ENCODE data around the gene PHEX. TPM values are rescaled to one million over a fixed set of nuclear protein-coding genes. Genes with fewer than 3 reads are reported as not detected.

Gene PHEX
- total RNA-seq, 1 experiment from 2014 or later = 0.27 TPM

DNA sequence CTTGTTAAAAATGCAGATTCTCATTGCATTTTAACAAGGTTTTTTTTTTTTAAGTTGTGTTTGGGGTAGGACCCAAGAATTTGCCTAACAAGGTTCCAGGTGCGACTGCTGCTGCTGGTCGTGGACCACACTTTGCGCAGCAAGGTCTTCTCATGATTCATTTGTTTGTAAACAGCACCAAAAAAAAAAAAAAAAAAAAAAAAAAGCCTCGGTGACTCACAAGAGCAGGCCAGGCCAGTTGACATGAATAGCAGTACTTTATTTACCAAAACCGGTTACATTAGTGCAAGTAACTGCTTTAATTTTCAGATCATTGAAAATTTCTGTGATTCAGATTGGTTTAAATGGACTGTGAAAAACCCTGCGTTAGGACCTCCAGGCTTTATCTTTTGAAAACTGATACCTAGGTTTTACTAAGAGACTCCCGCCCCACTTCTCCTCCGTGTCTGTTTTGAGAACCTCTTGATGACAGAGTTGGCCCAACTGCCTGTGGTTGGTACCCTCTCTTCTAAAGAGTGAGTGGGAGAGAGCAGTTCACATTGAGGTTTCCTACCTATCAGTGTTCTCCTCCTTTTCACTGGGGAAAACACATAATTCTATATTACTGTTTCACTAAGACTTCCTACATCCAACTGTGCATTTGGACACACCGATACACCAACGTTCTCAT is 86.2 kb downstream of the PHEX start:
- TF ChIP-seq POLR2A (IDR thresholded peaks at IDR 0.05; ENCODE audit: borderline replicate concordance, extremely low read depth, insufficient read depth, insufficient read length) (no peak), EGR1 (IDR thresholded peaks at IDR 0.05; ENCODE audit: low read depth) (no peak), TCF7L2 (IDR thresholded peaks at IDR 0.05; ENCODE audit: borderline replicate concordance, extremely low read depth, insufficient read depth, insufficient read length) (no peak), SP1 (IDR thresholded peaks at IDR 0.05; ENCODE audit: low read depth) (no peak), EZH2 (IDR thresholded peaks at IDR 0.05) (no peak), SIN3A (IDR thresholded peaks at IDR 0.05; ENCODE audit: low read depth) (no peak), POLR2AphosphoS5 (IDR thresholded peaks at IDR 0.05; ENCODE audit: low read depth, low read length) (no peak), ZNF274 (IDR thresholded peaks at IDR 0.05; ENCODE audit: low read depth, low read length) (no peak), CBX3 (IDR thresholded peaks at IDR 0.05; ENCODE audit: low read depth) (no peak), ELF1 (IDR thresholded peaks at IDR 0.05; ENCODE audit: borderline replicate concordance, low read depth) (no peak)
- TF ChIP-seq, protein P1, sequence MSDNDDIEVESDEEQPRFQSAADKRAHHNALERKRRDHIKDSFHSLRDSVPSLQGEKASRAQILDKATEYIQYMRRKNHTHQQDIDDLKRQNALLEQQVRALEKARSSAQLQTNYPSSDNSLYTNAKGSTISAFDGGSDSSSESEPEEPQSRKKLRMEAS (IDR thresholded peaks at IDR 0.05) = no peak
- TF ChIP-seq, protein P2, sequence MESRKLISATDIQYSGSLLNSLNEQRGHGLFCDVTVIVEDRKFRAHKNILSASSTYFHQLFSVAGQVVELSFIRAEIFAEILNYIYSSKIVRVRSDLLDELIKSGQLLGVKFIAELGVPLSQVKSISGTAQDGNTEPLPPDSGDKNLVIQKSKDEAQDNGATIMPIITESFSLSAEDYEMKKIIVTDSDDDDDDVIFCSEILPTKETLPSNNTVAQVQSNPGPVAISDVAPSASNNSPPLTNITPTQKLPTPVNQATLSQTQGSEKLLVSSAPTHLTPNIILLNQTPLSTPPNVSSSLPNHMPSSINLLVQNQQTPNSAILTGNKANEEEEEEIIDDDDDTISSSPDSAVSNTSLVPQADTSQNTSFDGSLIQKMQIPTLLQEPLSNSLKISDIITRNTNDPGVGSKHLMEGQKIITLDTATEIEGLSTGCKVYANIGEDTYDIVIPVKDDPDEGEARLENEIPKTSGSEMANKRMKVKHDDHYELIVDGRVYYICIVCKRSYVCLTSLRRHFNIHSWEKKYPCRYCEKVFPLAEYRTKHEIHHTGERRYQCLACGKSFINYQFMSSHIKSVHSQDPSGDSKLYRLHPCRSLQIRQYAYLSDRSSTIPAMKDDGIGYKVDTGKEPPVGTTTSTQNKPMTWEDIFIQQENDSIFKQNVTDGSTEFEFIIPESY (IDR thresholded peaks at IDR 0.05; ENCODE audit: extremely low read depth, insufficient replicate concordance, low read length) = no peak
- TF ChIP-seq, protein P3, sequence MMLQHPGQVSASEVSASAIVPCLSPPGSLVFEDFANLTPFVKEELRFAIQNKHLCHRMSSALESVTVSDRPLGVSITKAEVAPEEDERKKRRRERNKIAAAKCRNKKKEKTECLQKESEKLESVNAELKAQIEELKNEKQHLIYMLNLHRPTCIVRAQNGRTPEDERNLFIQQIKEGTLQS (IDR thresholded peaks at IDR 0.05) = no peak
- Histone ChIP-seq H3K79me2 (ENCODE audit: insufficient read depth, low read length) (no peaks in the 10 kb centered on the region), H3K27ac (ENCODE audit: low read depth, low read length) (no peak overlapping the region), H3K9me2 (ENCODE audit: insufficient read depth) (no peaks in the 10 kb centered on the region), H3K4me3 (replicated peaks in 1 of 2; ENCODE audit: low read depth in 1 of 2, low read length in 2 of 2) (no peak overlapping the region), H3K9me3 (ENCODE audit: control insufficient read depth in 1 of 2, insufficient read depth in 1 of 2, low read depth in 1 of 2, low read length in 2 of 2) (no peaks in the 10 kb centered on the region), H2AFZ (ENCODE audit: low read depth, low read length, poor library complexity, severe bottlenecking) (no peak overlapping the region), H3K9ac (ENCODE audit: low read length) (no peak overlapping the region), H3K4me1 (ENCODE audit: control insufficient read depth in 1 of 2, insufficient read depth in 2 of 2, low read length in 2 of 2) (no peaks in the 10 kb centered on the region), H3K36me3 (ENCODE audit: control insufficient read depth in 1 of 2, insufficient read depth in 2 of 2, low read length in 2 of 2) (no peaks in the 10 kb centered on the region), H3K27me3 (ENCODE audit: insufficient read depth, low read length) (no peaks in the 10 kb centered on the region), H4K20me1 (ENCODE audit: insufficient read depth) (no peaks in the 10 kb centered on the region), H3K4me2 (ENCODE audit: low read length) (no peak overlapping the region)
- ChIA-PET POLR2A (no interaction called here), RAD21 (ENCODE audit: low non-redundant PET in 1 of 2, low total read pairs in 2 of 2, uncharacterized antibody in 2 of 2, unreplicated experiment in 2 of 2) (no interaction called here), CTCF (no interaction called here)
- ATAC-seq (no peak), DNase-seq (ENCODE audit: low read depth, low spot score) (no peak)
- intact Hi-C loops (cut with micrococcal nuclease) = no loop called here
- BruUV-seq (replicated peaks) = no TSS peak

Measured in HCT116 (cell line).